Measurements from ENCODE around the gene RNF157.

Gene RNF157

DNA sequence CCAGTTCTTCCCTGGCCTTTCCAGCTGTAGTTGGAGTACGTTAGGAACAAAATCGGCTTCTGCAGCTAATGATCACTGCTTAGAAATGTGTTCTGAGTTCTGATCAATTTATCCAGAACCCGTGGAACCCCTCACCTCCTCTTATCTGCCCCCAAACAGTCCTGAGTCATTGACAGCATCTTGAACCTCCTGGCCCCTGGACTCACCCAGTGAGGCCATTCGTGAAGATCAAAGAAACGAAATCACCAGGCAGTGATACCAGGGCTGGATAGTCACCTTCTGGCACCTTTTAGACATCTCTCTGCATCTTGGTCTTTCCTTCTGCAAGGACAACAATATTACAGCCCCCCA, 119.7 kb downstream of the RNF157 start:
- TF ChIP-seq PRDM2 (tag by site-specific recombination; IDR thresholded peaks at IDR 0.05; ENCODE audit: borderline replicate concordance) (no peak), ZFHX2 (tag by site-specific recombination; conservative IDR thresholded peaks at IDR 0.05) (no peak), ZIC2 (tag by site-specific recombination; IDR thresholded peaks at IDR 0.05) (no peak), ZSCAN30 (tag by site-specific recombination; IDR thresholded peaks at IDR 0.05) (no peak), ZBTB10 (tag by site-specific recombination; IDR thresholded peaks at IDR 0.05) (no peak), ZNF292 (tag by site-specific recombination; IDR thresholded peaks at IDR 0.05; ENCODE audit: borderline replicate concordance, low read depth) (no peak), ZNF501 (tag by site-specific recombination; IDR thresholded peaks at IDR 0.05) (no peak), TRIM28 (IDR thresholded peaks at IDR 0.05; ENCODE audit: borderline replicate concordance, low read length) (no peak), ZNF19 (tag by site-specific recombination; IDR thresholded peaks at IDR 0.05; ENCODE audit: low read depth) (no peak), ZNF791 (tag by site-specific recombination; IDR thresholded peaks at IDR 0.05) (no peak), GLI4 (tag by site-specific recombination; IDR thresholded peaks at IDR 0.05) (no peak), ZNF510 (tag by site-specific recombination; IDR thresholded peaks at IDR 0.05; ENCODE audit: insufficient replicate concordance) (no peak), ZNF660 (tag by site-specific recombination; IDR thresholded peaks at IDR 0.05) (no peak)
- TF ChIP-seq, protein P1, sequence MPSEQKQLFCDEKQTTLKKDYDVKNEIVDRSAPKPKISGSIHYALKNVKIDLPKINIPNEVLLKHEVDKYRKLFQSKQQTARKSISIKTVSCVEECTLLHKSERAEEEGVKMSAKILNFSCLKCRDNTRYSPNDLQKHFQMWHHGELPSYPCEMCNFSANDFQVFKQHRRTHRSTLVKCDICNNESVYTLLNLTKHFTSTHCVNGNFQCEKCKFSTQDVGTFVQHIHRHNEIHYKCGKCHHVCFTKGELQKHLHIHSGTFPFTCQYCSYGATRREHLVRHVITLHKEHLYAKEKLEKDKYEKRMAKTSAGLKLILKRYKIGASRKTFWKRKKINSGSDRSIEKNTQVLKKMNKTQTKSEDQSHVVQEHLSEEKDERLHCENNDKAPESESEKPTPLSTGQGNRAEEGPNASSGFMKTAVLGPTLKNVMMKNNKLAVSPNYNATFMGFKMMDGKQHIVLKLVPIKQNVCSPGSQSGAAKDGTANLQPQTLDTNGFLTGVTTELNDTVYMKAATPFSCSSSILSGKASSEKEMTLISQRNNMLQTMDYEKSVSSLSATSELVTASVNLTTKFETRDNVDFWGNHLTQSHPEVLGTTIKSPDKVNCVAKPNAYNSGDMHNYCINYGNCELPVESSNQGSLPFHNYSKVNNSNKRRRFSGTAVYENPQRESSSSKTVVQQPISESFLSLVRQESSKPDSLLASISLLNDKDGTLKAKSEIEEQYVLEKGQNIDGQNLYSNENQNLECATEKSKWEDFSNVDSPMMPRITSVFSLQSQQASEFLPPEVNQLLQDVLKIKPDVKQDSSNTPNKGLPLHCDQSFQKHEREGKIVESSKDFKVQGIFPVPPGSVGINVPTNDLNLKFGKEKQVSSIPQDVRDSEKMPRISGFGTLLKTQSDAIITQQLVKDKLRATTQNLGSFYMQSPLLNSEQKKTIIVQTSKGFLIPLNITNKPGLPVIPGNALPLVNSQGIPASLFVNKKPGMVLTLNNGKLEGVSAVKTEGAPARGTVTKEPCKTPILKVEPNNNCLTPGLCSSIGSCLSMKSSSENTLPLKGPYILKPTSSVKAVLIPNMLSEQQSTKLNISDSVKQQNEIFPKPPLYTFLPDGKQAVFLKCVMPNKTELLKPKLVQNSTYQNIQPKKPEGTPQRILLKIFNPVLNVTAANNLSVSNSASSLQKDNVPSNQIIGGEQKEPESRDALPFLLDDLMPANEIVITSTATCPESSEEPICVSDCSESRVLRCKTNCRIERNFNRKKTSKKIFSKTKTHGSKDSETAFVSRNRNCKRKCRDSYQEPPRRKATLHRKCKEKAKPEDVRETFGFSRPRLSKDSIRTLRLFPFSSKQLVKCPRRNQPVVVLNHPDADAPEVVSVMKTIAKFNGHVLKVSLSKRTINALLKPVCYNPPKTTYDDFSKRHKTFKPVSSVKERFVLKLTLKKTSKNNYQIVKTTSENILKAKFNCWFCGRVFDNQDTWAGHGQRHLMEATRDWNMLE (tag by site-specific recombination; conservative IDR thresholded peaks at IDR 0.05; ENCODE audit: low read depth): no peak
- TF ChIP-seq, protein P2, sequence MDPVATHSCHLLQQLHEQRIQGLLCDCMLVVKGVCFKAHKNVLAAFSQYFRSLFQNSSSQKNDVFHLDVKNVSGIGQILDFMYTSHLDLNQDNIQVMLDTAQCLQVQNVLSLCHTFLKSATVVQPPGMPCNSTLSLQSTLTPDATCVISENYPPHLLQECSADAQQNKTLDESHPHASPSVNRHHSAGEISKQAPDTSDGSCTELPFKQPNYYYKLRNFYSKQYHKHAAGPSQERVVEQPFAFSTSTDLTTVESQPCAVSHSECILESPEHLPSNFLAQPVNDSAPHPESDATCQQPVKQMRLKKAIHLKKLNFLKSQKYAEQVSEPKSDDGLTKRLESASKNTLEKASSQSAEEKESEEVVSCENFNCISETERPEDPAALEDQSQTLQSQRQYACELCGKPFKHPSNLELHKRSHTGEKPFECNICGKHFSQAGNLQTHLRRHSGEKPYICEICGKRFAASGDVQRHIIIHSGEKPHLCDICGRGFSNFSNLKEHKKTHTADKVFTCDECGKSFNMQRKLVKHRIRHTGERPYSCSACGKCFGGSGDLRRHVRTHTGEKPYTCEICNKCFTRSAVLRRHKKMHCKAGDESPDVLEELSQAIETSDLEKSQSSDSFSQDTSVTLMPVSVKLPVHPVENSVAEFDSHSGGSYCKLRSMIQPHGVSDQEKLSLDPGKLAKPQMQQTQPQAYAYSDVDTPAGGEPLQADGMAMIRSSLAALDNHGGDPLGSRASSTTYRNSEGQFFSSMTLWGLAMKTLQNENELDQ (tag by site-specific recombination; IDR thresholded peaks at IDR 0.05; ENCODE audit: low read depth): no peak
- H3K36me3 ChIP-seq (ENCODE audit: control insufficient read depth in 2 of 2, insufficient read depth in 1 of 2, low read length in 2 of 2): no peaks in the 10 kb centered on the region
- ChIA-PET CTCF (interaction anchor here (0.5 to 11.8 kb wide), 31 partner anchors 10 to 290 kb away, joined by 3 to 191 read pairs (median 4); partner anchors contain the start of gene EXOC7), POLR2A (no interaction called here)
- H3K27ac ChIP-seq (ENCODE audit: extremely low read depth, low read depth, low read length): no peak overlapping the region
- no peaks in the 10 kb centered on the region for H3K9me3 ChIP-seq (ENCODE audit: control insufficient read depth, insufficient read depth, low read depth, low read length)
- no peak overlapping the region for H3K4me3 ChIP-seq (ENCODE audit: low read depth, low read length)
- no peaks in the 10 kb centered on the region for H3K4me1 ChIP-seq (ENCODE audit: control insufficient read depth, insufficient read depth, low read length)

All from HEK293 (cell line).